GM12874 (cell line): Measurements from ENCODE around the gene KCNE3.

Source experiments
- CTCF ChIP-seq: IDR thresholded peaks from 2 replicates; pipeline ENCODE4 v1.5.1; 2011; ENCODE audit warnings: low read depth, mild to moderate bottlenecking, control low read depth, low read length, moderate library complexity; ENCODE audit not compliant: insufficient read depth

KCNE3 gene

GRCh38 chr11:74468936-74469335 lies 1.6 kb upstream of the KCNE3 start:
- TF ChIP-seq CTCF: no peak

- no peak for TF ChIP-seq CTCF
Observed at GRCh38 chr11:74468521-74468920, 1.2 kb upstream of the KCNE3 start.

GRCh38 chr11:74468058-74468457 lies 709 bp upstream of the KCNE3 start:
- TF ChIP-seq CTCF: no peak

- TF ChIP-seq CTCF: no peak
Observed at GRCh38 chr11:74465291-74465708, 2.0 kb downstream of the KCNE3 start.

- no peak for TF ChIP-seq CTCF
Observed at GRCh38 chr11:74464746-74465145, 2.6 kb downstream of the KCNE3 start.

- no peak for TF ChIP-seq CTCF
Observed at GRCh38 chr11:74463216-74463615, 4.1 kb downstream of the KCNE3 start.

- no peak for TF ChIP-seq CTCF
Observed at GRCh38 chr11:74462631-74463030, 4.7 kb downstream of the KCNE3 start.

GRCh38 chr11:74462009-74462408 lies 5.3 kb downstream of the KCNE3 start:
- TF ChIP-seq CTCF: no peak
